GM12878 (cell line): ENCODE results near the gene DTWD2.

Source experiments
- EP300 ChIP-seq, 2 experiments: fragments of 150-350 bp in 1 of 2; IDR thresholded peaks; 2 replicates each; pipeline ENCODE4 v1.6.1; 2011 to 2012; ENCODE audit warnings: low read depth in 2 of 2, low read length in 2 of 2, borderline replicate concordance in 1 of 2, improper control_type of control experiment in 1 of 2, inconsistent platforms in 1 of 2; ENCODE audit not compliant: control insufficient read depth in 1 of 2
- IRF3 ChIP-seq: fragments of 450-650 bp; IDR thresholded peaks from 2 replicates; pipeline ENCODE4 v1.6.1; 2014; ENCODE audit warnings: mild to moderate bottlenecking
- POLR2A ChIP-seq: IDR thresholded peaks from 2 replicates; pipeline ENCODE4 v1.6.1; 2011; ENCODE audit warnings: low read depth, mild to moderate bottlenecking, low read length
- RAD21 ChIP-seq: IDR thresholded peaks from 2 replicates; pipeline ENCODE4 v1.6.1; 2011; ENCODE audit warnings: mild to moderate bottlenecking, low read depth, low read length, moderate library complexity; ENCODE audit not compliant: insufficient read depth
- TF ChIP-seq, protein P1 (sequence below), 3 experiments: IDR thresholded peaks in 2 of 3; conservative IDR thresholded peaks in 1 of 3; 2 replicates each; pipeline ENCODE4 v1.5.1; 2011; ENCODE audit warnings: low read depth in 3 of 3, low read length in 3 of 3, mild to moderate bottlenecking in 3 of 3, control low read depth in 2 of 3, moderate library complexity in 2 of 3, inconsistent platforms in 1 of 3, mixed read lengths in 1 of 3; ENCODE audit not compliant: control insufficient read depth in 2 of 3, insufficient read depth in 1 of 3; ENCODE audit errors: extremely low read depth in 1 of 3

- TF ChIP-seq POLR2A (no peak), RAD21 (no peak), IRF3 (no peak), EP300 (IDR thresholded peaks at IDR 0.05; ENCODE audit: borderline replicate concordance in 1 of 2, control insufficient read depth in 1 of 2, low read depth in 2 of 2, low read length in 2 of 2) (no peak)
- TF ChIP-seq, protein P1, sequence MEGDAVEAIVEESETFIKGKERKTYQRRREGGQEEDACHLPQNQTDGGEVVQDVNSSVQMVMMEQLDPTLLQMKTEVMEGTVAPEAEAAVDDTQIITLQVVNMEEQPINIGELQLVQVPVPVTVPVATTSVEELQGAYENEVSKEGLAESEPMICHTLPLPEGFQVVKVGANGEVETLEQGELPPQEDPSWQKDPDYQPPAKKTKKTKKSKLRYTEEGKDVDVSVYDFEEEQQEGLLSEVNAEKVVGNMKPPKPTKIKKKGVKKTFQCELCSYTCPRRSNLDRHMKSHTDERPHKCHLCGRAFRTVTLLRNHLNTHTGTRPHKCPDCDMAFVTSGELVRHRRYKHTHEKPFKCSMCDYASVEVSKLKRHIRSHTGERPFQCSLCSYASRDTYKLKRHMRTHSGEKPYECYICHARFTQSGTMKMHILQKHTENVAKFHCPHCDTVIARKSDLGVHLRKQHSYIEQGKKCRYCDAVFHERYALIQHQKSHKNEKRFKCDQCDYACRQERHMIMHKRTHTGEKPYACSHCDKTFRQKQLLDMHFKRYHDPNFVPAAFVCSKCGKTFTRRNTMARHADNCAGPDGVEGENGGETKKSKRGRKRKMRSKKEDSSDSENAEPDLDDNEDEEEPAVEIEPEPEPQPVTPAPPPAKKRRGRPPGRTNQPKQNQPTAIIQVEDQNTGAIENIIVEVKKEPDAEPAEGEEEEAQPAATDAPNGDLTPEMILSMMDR (IDR thresholded peaks at IDR 0.05 in 2 of 3, conservative IDR thresholded peaks at IDR 0.05 in 1 of 3; ENCODE audit: control insufficient read depth in 2 of 3, extremely low read depth in 1 of 3, insufficient read depth in 1 of 3, low read depth in 3 of 3, low read length in 3 of 3) = no peak
Observed at GRCh38 chr5:118857700-118858099, 130.6 kb downstream of the DTWD2 start.
